ENCODE data around the gene EIF3M. TPM values are rescaled to one million over a fixed set of nuclear protein-coding genes. Genes with fewer than 3 reads are reported as not detected.
"Not testable (repeated sequence)": the region's sequence is repeated elsewhere in the genome, so short reads cannot be mapped to it uniquely, and the experiment has no call there.

Gene EIF3M
- total RNA-seq, 2 experiments from 2014 or later: 377 to 389 TPM

DNA sequence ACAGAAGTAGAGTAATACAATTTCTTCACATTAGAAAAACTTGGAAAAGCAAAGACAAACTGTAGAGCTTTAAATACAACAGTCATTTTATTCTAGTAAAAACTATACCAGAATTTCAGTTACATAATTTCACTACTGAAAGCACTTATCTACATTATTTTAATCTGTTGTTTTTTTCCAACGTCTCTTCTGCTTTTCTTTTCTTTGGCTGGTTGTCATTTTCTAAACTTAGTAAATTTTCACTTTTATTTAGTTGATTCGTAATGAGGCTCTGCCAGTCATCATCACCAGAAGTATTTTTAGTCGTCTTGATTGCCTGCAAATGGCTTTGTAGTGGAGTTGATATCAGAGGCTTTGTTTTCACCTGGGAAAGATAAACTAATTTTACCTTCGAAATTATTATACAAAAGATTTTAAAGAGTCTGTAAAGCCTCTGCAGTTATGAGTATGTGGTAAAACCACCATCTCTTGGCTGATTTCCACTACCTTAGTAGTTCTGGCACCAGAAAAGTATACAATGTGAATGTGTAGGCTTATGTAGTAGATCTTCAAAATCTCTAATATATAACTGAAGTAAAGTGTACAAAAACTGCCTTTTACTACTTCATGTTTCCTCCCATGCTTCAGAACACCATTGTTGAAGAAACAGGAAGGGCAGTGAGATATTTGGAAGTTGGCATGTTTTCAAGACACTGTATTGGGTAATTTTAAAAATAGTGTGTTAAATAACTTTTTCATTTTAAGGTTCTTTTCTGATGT lies 19.2 kb downstream of the EIF3M start:
- Mint-ChIP-seq H3K4me3 (no peak overlapping the region), H3K4me1 (ENCODE audit: low read depth) (peaks cover 8% of the 10 kb centered on the region), H3K27me3 (no peaks in the 10 kb centered on the region), H3K27ac (peak overlapping the region; percentile 39), H3K36me3 (peaks cover 44% of the 10 kb centered on the region), H3K9me3 (peaks cover 4% of the 10 kb centered on the region)
- POLR2A ChIA-PET: no interaction called here
- DNase-seq: no peak
- CTCF ChIA-PET: no interaction called here
- intact Hi-C loops (cut with micrococcal nuclease): loop anchor here (2.0 kb wide), 1 partner anchor 18 kb away; no protein-coding TSS in a partner anchor

DNA sequence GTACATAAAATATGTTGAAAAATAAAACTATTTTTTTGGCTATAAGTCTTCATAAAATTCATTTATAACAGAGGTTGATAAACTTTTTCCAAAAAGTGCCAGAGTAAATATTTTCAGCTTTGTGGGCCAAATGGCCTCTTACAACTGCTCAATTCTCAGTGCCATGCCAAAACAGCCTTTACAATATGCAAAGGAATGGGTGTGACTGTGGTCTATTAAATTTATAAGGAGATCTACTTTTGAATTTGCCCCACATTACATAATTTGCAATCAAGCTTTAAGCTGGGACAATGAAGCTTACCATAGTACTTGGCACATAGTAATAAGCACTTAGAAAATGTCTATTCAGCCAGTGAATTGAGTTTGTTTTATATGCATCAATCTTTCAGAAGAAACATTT lies 22.6 kb downstream of the EIF3M start:
- intact Hi-C loops (cut with micrococcal nuclease): no loop called here
- Mint-ChIP-seq H3K4me3 (no peak overlapping the region), H3K27ac (no peak overlapping the region), H3K36me3 (peaks cover 52% of the 10 kb centered on the region), H3K27me3 (no peaks in the 10 kb centered on the region), H3K4me1 (ENCODE audit: low read depth) (peaks cover 6% of the 10 kb centered on the region), H3K9me3 (peaks cover 14% of the 10 kb centered on the region)
- DNase-seq: no peak
- ChIA-PET CTCF (no interaction called here), POLR2A (no interaction called here)

GRCh38 chr11:32608826-32609225 lies 25.2 kb downstream of the EIF3M start:
- H3K27ac Mint-ChIP-seq; H3K4me1 Mint-ChIP-seq (ENCODE audit: low read depth); POLR2A ChIA-PET; DNase-seq; H3K4me3 Mint-ChIP-seq; CTCF ChIA-PET; intact Hi-C loops (cut with micrococcal nuclease); H3K27me3 Mint-ChIP-seq: not testable (repeated sequence)
- peaks cover 42% of the 10 kb centered on the region for H3K36me3 Mint-ChIP-seq
- peaks cover 14% of the 10 kb centered on the region for H3K9me3 Mint-ChIP-seq

DNA sequence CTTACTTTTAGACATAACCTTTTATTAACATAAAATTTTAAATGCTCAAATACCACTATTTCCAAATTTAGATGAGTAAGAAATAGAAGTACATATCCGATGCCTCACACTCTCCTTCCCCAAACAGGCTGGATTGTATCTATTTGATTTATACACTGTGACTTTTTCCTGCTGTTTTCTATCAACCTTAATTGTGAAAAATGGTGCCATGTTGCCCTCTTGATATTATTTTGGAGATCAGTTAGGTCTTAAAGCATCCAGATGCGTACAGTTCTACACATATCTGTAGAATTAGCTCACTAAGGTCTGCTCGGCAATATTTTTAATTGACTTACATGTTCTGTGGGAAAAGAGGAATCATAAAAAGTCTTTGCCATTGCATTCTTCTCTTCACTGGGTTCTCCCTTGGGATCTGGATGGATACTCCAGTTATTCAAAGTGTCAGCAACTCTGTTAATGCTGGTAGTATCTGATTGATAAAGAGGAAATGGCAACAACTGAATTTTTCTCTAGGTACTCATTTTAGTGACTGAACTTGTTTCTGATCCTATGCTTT lies 27.2 kb downstream of the EIF3M start:
- H3K36me3 Mint-ChIP-seq: peaks cover 28% of the 10 kb centered on the region
- POLR2A ChIA-PET: no interaction called here
- H3K4me3 Mint-ChIP-seq: no peak overlapping the region
- intact Hi-C loops (cut with micrococcal nuclease): loop anchor here (10.0 kb wide), 1 partner anchor 176 kb away; the partner anchor contains the start of gene WT1
- H3K9me3 Mint-ChIP-seq: peaks cover 14% of the 10 kb centered on the region
- CTCF ChIA-PET: no interaction called here
- no peaks in the 10 kb centered on the region for H3K4me1 Mint-ChIP-seq (ENCODE audit: low read depth)
- DNase-seq: no peak
- H3K27ac Mint-ChIP-seq: no peak overlapping the region
- H3K27me3 Mint-ChIP-seq: no peaks in the 10 kb centered on the region

- POLR2A ChIA-PET: no interaction called here
- intact Hi-C loops (cut with micrococcal nuclease): loop anchor here (10.0 kb wide), 1 partner anchor 179 kb away; the partner anchor contains the start of gene WT1
- CTCF ChIA-PET: no interaction called here
- Mint-ChIP-seq H3K4me3 (no peak overlapping the region), H3K27ac (no peak overlapping the region), H3K4me1 (ENCODE audit: low read depth) (no peaks in the 10 kb centered on the region), H3K9me3 (peaks cover 6% of the 10 kb centered on the region), H3K36me3 (peaks cover 12% of the 10 kb centered on the region), H3K27me3 (peaks cover under 1% of the 10 kb centered on the region)
- DNase-seq: no peak
Measured at GRCh38 chr11:32613500-32614151, 30.0 kb downstream of the EIF3M start.

GRCh38 chr11:32615422-32615821 lies 31.8 kb downstream of the EIF3M start:
- Mint-ChIP-seq H3K27ac (no peak overlapping the region), H3K27me3 (peaks cover 8% of the 10 kb centered on the region), H3K4me3 (no peak overlapping the region), H3K36me3 (peaks cover 2% of the 10 kb centered on the region), H3K4me1 (ENCODE audit: low read depth) (no peaks in the 10 kb centered on the region), H3K9me3 (no peaks in the 10 kb centered on the region)
- intact Hi-C loops (cut with micrococcal nuclease): loop anchor here (5.0 to 10.0 kb wide), 2 partner anchors 181 to 293 kb away; partner anchors contain the start of gene WT1
- ChIA-PET POLR2A (no interaction called here), CTCF (interaction anchor here (0.8 to 1.1 kb wide), 4 partner anchors 223 to 317 kb away, joined by 3 read pairs; no protein-coding TSS in a partner anchor)
- no peak for DNase-seq

GRCh38 chr11:32616903-32617302 lies 33.3 kb downstream of the EIF3M start:
- peaks cover 2% of the 10 kb centered on the region for H3K36me3 Mint-ChIP-seq
- no peak overlapping the region for H3K4me3 Mint-ChIP-seq
- DNase-seq: no peak
- CTCF ChIA-PET: no interaction called here
- H3K9me3 Mint-ChIP-seq: peaks cover 4% of the 10 kb centered on the region
- H3K27ac Mint-ChIP-seq: no peak overlapping the region
- intact Hi-C loops (cut with micrococcal nuclease): loop anchor here (5.0 to 10.0 kb wide), 2 partner anchors 182 to 295 kb away; partner anchors contain the start of gene WT1
- POLR2A ChIA-PET: no interaction called here
- H3K27me3 Mint-ChIP-seq: peaks cover 15% of the 10 kb centered on the region
- no peaks in the 10 kb centered on the region for H3K4me1 Mint-ChIP-seq (ENCODE audit: low read depth)

DNA sequence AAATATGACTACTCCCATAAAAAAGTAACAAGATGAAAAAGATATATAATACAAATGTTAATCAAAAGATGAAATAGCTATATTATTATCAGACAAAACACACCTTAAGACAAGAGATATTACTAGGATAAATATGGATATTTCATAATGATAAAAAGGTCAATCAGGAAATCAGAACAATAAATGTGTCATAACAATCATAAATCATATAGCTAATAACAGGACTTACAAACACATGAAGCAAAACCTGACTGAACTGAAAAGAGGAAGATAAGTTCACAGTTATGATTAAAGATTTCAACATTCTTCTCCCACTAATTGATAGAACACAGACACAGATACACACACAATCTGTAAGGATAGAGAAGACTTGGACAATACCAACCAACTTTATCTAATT lies 47.2 kb downstream of the EIF3M start:
- H3K27me3 Mint-ChIP-seq: peaks cover 19% of the 10 kb centered on the region
- ChIA-PET CTCF (no interaction called here), POLR2A (no interaction called here)
- no peak overlapping the region for H3K27ac Mint-ChIP-seq
- intact Hi-C loops (cut with micrococcal nuclease): no loop called here
- no peak for DNase-seq
- no peaks in the 10 kb centered on the region for H3K9me3 Mint-ChIP-seq
- no peaks in the 10 kb centered on the region for H3K36me3 Mint-ChIP-seq
- H3K4me1 Mint-ChIP-seq (ENCODE audit: low read depth): no peaks in the 10 kb centered on the region
- H3K4me3 Mint-ChIP-seq: no peak overlapping the region

DNA sequence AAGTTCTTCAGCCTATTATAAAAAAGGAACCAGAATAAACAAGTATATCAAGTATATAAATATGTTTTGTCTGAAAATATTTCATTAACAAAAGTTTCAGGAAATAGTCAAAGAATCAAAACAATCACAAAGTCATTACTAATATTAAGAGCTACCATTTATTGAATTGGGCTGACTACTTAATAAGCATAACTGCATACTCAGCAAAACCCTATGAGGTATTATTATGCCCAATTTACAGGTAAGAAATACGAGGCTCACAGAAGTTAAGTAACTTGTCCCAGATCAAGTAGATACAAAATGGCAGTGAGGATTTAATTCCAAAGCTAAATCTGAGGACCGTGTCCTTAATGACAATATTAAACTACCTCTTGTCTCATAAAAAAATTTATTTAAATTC lies 52.2 kb downstream of the EIF3M start:
- ChIA-PET CTCF (no interaction called here), POLR2A (no interaction called here)
- DNase-seq: no peak
- H3K36me3 Mint-ChIP-seq: no peaks in the 10 kb centered on the region
- H3K4me3 Mint-ChIP-seq: no peak overlapping the region
- H3K4me1 Mint-ChIP-seq (ENCODE audit: low read depth): no peaks in the 10 kb centered on the region
- H3K9me3 Mint-ChIP-seq: no peaks in the 10 kb centered on the region
- intact Hi-C loops (cut with micrococcal nuclease): no loop called here
- peaks cover 13% of the 10 kb centered on the region for H3K27me3 Mint-ChIP-seq
- no peak overlapping the region for H3K27ac Mint-ChIP-seq

- intact Hi-C loops (cut with micrococcal nuclease): no loop called here
- no peaks in the 10 kb centered on the region for H3K9me3 Mint-ChIP-seq
- no peak for DNase-seq
- no peaks in the 10 kb centered on the region for H3K36me3 Mint-ChIP-seq
- no peak overlapping the region for H3K4me3 Mint-ChIP-seq
- no peaks in the 10 kb centered on the region for H3K4me1 Mint-ChIP-seq (ENCODE audit: low read depth)
- CTCF ChIA-PET: interaction anchor here (1.2 kb wide), 1 partner anchor 318 kb away, joined by 4 read pairs; no protein-coding TSS in a partner anchor
- H3K27ac Mint-ChIP-seq: no peak overlapping the region
- POLR2A ChIA-PET: no interaction called here
- peaks cover 7% of the 10 kb centered on the region for H3K27me3 Mint-ChIP-seq
Measured at GRCh38 chr11:32641361-32641760, 57.7 kb downstream of the EIF3M start.

DNA sequence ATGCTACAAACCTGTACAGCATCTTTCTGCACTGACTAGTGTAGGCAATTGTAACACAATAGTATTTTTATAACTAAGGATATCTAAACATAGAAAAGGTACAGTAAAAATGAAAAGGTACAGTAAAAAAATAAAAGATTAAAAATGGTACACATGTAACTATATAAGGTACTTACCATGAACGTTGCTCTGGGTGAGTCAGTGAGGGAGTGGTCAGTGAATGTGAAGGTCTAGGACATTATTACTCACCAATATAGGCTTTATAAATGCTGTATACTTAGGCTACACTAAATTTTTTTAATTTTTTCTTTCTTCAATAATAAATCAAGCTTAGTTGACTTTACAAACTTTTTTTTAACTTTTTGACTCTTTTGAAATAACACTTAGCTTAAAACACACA lies 59.9 kb downstream of the EIF3M start:
- Mint-ChIP-seq H3K4me1 (ENCODE audit: low read depth) (no peaks in the 10 kb centered on the region), H3K36me3 (no peaks in the 10 kb centered on the region), H3K27me3 (peaks cover 3% of the 10 kb centered on the region), H3K27ac (no peak overlapping the region), H3K4me3 (no peak overlapping the region), H3K9me3 (no peaks in the 10 kb centered on the region)
- ChIA-PET POLR2A (no interaction called here), CTCF (interaction anchor here (0.6 kb wide), 1 partner anchor 84 kb away, joined by 3 read pairs; no protein-coding TSS in a partner anchor)
- no peak for DNase-seq
- intact Hi-C loops (cut with micrococcal nuclease): no loop called here
